B cell (primary cell): ENCODE data around the gene SIRT3.

Experiments used
- CTCF ChIP-seq: fragments of 200-600 bp; IDR thresholded peaks from one replicate; pipeline ENCODE4 v1.8.0; 2022; ENCODE audit warnings: antibody characterized with exemption, mild to moderate bottlenecking
- EZH2 ChIP-seq: IDR thresholded peaks from 2 replicates; pipeline ENCODE4 v1.6.1; 2012; ENCODE audit warnings: borderline replicate concordance, low read depth, mild to moderate bottlenecking, moderate library complexity, low read length; ENCODE audit not compliant: insufficient read depth, poor library complexity, severe bottlenecking

DNA sequence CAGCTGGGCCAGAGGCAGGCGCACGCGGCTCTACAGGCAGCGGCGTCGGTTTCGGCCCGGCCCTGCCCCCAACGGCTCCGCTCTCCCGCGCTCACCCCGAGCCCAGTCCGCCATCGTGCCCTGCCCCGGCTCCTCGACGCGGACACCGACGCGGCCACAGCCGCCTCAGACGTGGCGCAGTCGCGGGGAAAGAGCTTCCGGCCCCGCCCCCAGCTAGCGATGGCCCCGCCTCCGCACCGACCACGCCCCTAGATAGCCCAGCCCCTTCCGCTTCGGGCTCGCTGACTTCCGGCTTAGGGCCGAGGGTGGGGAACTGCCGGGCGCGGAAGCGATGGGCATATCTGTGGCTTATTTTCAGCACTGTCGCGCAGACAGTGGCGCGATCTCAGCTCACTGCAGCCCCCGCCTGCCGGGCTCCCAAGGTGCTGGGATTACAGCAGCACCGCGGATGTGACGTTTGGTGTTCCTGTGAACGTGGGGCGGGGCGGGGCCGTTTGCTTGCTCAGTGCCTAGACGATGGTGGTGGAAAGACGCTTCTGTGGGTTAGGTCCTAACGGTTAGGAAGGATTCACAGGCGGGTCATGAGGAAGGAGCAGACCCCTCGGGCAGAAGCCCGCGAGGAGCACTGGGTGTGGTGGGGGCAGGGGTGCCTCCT, 28.8 kb downstream of the SIRT3 start, which contains the start of the genes BET1L and RIC8A:
- TF ChIP-seq CTCF (no peak), EZH2 (no peak)
